GM12873 (cell line): ENCODE data around the gene UNC93B1.

Source experiments
- TF ChIP-seq, protein P1 (sequence below): IDR thresholded peaks from 2 replicates; pipeline ENCODE4 v1.5.1; 2012; ENCODE audit warnings: low read depth, mild to moderate bottlenecking, moderate library complexity, low read length, control low read depth; ENCODE audit not compliant: insufficient read depth; ENCODE audit errors: missing control alignments

The UNC93B1 gene

DNA sequence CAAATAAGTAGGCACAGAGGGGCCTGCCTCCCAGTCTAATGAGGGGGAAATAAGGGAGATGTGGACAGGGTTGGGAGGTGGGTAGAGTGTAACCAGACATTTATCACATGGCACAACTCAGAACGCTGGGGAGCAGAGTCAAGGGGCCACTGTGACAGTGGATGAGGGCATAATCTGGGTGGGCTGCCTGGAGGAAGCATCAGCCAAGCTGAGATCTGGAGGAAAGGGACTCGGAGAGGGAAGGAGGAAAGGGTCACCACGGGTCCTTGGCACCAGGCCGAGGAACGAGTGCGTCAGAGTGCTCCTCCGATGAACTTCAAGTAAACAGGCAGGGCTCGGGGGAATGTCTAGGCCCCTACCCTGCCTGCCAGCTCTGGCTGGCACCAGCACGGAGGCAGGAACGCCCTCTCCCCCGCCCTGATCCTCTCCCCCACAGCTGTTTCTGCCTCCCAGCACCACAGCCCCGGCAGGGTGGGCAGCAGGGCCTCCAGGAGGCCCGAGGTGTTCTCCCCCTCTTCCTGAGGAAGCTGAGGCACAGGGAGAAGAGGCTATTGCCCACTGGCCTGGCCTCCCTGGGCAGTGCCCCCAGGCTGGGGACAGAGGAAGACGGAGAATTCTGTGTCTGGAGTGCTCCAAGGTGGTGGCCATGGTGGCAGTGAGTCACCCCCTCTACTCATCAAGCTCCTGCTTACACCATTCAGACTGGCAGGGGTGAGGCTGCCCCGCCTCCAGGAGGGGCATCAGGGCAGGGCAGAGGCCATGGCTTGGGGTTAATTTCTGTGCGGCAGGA, 10.5 kb upstream of the UNC93B1 start:
- TF ChIP-seq, protein P1, sequence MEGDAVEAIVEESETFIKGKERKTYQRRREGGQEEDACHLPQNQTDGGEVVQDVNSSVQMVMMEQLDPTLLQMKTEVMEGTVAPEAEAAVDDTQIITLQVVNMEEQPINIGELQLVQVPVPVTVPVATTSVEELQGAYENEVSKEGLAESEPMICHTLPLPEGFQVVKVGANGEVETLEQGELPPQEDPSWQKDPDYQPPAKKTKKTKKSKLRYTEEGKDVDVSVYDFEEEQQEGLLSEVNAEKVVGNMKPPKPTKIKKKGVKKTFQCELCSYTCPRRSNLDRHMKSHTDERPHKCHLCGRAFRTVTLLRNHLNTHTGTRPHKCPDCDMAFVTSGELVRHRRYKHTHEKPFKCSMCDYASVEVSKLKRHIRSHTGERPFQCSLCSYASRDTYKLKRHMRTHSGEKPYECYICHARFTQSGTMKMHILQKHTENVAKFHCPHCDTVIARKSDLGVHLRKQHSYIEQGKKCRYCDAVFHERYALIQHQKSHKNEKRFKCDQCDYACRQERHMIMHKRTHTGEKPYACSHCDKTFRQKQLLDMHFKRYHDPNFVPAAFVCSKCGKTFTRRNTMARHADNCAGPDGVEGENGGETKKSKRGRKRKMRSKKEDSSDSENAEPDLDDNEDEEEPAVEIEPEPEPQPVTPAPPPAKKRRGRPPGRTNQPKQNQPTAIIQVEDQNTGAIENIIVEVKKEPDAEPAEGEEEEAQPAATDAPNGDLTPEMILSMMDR, result no peak

DNA sequence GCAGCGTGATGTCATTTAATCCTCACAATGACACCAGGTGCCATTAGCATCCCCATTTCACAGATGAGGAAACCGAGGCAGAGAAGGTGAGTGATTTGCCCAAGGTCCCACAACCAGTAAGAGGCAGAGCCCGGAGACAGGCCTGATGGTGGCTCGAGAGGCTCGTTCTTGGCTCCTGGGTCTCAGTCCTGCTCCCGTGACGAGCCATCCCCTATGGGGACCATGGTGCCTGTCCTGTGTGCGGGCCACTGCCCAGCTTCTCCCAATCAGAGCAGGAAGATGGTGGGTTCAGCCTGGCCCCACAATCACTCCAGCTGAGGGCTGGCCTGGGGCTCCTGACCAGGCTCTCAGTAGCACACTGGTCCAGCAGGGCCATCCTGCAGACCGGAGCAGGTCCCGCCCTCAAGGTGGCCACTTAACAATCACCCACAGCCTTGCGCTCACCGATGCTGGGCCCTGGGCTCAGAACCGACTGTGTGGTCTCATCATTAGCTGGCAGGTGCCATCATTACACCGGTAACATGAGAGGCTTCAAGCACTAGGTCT, 9.8 kb upstream of the UNC93B1 start:
- TF ChIP-seq, protein P1, result no peak

DNA sequence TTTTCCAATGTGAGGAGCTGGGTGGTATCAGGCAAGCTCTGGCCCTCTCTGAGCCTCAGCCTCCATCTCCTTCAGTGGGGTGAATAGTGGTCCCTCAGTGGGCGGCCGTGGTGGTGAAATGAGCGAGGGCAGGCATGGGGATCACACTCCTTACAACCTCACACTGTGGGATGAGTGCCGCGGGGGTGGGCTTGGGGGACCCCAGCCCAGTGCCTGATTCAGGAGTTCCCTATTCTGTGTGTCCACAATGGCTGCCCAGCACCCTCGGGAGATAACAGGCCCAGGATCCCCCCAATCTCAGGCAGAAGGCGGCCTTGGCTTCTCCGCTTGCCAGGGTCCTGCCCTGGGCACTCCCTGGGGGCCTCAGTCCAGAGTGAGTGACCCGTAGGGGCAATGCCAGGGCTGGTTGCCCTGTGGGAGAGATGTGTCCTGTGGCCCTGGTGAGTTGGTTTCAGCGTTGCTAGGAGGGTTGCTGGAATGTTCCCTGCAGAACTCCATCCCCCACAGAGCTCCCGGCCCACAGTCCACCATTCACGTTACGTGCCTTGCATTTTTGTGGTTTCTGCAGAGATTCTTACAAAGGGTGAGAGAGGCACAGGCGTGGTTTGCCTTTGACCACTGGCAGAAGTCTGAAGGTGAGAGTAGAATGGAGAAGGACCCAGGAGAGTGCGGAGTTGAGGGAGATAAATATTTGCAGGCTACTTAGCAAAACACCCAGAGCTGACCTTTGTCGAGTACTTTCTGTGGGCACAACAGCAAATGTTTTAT, 9.1 kb upstream of the UNC93B1 start:
- TF ChIP-seq, protein P1, result no peak

- TF ChIP-seq, protein P1, result no peak
Observed at GRCh38 chr11:68012044-68012842, 8.3 kb upstream of the UNC93B1 start.

GRCh38 chr11:68011051-68011943, 7.4 kb upstream of the UNC93B1 start:
- TF ChIP-seq, protein P1, result no peak

DNA sequence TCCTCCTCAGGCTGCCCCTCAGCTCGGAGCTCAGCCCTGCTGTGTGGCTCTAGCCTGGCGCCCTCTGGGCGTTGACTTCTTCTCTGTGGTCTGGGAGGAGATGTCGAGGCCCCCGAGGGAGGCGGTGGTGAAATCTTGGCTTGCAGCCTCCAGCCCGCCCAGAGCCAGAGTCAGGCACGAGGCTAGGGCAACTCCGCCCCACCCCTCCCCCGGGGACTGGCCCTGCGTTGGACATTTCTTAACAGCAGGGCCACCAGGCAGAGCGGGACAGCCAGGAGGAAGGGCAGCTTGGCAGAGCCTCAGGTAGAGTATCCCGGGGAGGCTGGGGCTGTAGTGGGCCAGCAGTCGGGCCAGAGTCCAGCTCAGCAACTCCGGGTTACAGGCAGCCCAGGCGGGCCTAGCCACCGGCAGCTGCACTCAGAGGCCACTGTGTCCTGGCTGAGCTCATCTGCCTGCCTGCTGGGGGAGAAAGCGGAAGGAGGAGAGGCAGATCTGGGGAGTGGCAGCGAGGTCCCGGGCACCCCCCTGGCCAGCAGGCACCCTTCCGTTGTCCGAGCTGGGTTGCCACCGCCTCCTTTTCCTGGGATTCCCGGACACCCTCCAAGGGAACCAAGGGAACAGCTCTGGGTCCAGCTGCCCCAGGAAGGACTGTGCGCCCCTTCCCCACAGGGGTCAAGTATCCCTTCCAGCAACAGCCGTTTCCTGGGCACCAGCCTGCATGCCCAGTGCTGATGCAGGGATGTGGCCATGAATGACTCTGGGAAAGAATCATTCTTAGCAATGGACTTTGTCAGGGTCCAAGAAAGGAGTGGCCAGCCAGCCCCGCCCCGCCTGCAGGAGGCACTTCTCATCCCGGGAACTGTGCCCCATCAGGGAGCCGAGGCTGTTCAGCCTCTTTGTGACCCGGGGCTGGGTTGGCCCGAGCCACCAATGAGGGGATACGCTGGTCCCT, 6.5 kb upstream of the UNC93B1 start, which contains the start of gene ALDH3B1:
Gene ALDH3B1 (plus strand): TSS at position 238 of the 952 bp plus-strand sequence. CDS start 4,971 bp downstream, outside the sequence.
- TF ChIP-seq, protein P1, result no peak
